Activated T-helper 1 cell treated with Interleukin-2 at 50 U/mL for 16 hours (primary cell): ENCODE measurements around the gene KRT31.
"Not testable (repeated sequence)": the region's sequence is repeated elsewhere in the genome, so short reads cannot be mapped to it uniquely, and the experiment has no call there.

ENCODE experiments used
- DNase-seq: peaks from one replicate; pipeline ENCODE4 v3.0.0-alpha.2; 2020; ENCODE audit warnings: low read depth

Gene KRT31

DNA sequence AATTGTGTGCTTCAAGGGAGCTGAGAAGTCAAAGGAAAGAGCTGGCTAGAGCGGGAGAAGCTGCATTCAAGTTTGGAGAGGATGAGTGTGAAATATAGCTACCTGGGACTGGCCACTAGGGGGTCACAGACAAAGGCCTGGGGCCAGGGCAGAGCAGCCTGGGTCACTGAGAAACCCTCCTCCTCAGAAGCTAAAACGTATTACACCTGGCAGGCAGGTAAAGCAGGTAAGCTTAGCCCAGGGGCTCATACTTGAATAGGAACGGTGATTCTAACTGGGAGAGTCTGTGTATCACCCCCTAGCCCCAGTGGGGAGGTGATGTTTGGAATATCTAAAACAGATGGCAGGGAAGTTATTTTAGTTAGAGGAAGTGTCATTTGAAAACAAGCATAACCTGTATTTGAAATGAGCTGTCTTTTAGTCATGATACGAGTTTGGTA is 20.2 kb upstream of the KRT31 start:
- no peak for DNase-seq

DNA sequence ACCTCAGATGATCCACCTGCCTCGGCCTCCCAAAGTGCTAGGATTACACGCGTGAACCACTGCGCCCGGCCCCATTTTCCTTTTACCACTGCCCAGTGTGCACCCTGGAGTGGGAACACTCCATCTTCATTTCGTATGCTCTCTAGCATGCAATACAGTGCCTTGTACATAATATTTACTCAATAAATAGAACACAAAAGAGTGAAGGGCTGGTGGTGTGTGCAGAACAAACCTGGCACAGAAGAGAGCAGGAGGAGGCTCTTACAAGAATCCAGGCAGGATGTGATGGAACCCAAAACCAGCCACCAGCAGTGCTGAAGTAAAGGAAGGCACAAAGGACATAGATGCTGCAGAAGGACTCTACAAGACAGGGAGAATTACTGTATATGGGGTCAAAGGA is 19.7 kb upstream of the KRT31 start:
- no peak for DNase-seq

DNA sequence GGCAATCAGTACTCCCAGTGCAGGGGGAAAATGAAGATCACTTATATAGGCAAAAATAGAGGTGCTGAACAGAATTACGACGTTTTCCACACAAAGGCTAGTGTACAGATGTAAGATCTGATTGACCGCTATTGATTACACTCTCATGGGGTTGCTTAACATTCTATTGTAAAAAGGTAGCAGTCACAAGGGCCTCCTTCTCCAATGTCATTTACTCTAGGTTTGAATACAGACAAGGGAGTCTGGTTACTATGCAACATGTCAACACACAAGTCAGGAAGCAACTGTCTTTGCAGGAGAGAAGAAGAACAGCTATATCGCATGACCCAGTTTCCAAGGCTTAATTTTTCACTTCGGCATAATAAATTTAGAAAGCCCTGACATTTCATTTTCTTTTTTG is 19.1 kb upstream of the KRT31 start:
- DNase-seq, result no peak

DNA sequence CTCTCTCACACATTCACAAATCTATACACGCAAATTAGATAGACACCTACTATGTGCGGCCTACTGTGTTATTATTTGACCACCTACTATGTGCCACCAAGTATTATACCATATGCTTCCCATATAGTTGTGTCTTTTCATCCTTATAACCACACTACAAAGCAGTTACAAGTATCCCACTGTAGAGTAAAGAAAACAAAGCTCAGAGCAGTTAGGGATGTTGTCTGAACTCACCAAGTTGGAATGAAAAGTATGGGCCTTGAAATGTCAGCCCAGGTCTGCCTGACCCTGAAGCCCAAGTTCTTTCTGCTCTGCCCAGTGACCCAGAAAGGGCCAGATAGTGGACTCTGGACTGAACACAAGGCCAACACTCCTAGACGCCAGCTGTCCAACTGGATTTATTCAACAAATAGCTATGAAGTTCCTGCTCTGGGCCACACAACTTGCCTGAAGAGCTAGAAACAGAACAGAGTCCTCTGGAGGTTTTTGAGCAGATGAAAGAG is 18.5 kb upstream of the KRT31 start:
- no peak for DNase-seq

DNA sequence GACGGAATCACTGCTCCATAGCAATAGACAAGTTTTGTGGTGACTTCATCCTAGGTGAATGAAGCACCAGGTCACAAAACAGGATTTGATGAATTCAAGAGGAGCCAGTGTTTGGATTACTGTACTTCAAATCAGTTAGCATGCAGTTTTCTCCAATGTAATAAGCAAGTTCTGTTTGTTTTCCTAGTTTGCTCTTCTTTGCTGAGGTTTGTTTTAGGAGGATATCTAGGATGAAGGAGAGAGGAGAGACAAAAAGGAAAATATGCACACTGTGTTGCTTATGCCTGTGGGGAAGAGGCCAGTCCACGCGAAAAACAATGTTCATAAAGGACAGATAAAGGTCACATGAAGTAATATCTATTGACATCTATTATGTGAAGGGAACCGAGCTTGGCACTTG is 18.0 kb upstream of the KRT31 start:
- no peak for DNase-seq

DNA sequence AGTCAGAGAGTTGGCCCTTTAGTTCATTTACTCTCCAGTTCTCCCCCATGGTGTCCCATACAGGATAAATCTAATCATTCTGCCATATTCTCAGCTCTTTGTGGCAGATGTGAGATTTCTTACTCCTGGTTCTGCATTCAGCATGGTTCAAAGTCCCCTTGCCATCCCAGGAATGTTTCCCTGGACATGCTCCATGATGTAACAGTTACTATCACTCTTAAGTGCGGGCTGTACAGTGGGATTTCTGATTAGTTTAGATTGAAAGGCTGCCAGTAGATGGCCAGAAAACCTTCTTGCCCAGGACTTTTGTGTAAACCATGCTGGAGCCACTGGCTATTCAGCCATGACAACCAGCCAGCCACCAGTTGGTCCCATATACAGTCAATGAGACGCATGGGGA is 16.6 kb upstream of the KRT31 start:
- DNase-seq, result no peak

DNA sequence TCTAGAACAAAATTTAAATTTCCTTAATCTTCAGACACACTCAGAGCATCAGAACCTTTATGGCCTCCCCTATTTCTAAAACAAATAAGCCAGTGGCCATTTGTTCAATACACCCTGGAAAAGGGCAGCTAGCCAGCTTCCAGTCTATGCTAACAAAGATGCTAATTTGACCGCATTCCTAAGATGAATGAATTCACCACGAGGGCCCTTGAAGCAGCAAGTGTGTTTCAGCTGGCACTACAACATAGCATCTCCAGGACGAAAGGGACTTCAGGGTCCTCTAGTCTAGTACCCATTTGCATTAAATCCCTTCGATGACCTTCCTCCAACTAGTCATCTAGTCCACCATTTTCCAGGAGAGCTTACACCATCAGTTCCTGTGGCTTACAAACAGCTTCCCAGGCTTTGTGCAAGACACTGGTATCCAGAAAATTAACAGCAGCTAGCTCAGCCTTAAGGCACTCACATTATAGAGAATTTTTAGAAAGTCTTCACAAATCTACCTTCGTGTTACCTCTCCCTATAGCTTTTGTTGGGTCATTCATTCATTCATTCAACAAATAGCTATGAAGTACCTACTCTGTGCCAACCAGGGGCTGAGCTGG is 16.0 kb upstream of the KRT31 start:
- no peak for DNase-seq

DNA sequence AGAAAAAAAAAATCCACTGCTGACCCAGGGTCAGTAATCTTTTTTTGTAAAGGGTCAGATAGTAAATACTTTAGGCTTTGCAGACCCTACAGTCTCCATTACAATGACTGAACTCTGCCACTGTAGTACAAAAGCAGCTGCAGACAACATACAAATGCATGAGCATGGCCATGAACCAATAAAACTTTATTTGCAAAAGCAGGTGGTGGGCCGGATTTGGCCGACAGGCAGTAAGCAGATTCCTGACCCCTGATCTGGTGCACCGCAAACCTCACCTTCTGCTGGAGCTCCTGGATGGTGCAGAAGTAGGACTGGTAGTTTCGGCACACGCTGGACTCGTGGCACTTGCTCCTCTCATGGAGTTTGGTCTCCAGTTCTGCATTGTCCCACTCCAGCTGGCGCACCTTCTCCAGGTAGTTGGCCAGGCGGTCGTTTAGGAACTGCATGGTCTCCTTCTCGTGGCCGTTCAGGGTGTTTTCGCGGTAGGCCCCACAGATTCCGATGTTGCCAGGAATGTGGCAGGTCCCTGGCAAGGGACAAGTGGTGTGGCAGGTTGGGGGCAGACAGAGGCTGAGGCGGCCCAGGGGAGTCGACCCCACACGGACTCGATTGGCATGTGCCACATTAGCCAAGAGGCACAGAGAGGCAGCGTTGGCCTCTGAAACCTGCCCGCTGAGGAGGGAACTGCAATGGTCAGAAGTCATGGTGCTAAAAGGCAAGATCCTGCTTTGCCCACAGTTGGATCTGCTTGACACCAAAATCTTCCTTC is 13.8 kb upstream of the KRT31 start:
- no peak for DNase-seq

DNA sequence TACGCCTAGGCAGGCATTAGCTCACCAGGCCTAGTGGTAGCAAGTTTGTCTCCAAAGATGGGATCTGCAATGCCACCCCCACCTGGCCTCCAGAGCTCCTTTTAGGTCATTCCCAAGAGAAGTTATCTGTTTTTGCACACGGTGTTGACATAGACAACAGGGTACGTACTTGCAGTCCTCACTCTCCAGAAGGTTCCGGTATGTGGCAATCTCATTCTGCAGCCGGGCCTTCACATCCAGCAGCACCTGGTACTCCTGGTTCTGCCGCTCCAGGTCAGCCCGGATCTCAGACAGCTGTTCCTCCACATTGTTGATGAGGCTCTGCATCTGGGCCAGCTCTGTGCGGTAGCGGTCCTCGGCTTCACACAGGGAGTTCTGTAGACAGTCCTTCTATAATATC is 9.8 kb upstream of the KRT31 start:
- DNase-seq, result no peak

DNA sequence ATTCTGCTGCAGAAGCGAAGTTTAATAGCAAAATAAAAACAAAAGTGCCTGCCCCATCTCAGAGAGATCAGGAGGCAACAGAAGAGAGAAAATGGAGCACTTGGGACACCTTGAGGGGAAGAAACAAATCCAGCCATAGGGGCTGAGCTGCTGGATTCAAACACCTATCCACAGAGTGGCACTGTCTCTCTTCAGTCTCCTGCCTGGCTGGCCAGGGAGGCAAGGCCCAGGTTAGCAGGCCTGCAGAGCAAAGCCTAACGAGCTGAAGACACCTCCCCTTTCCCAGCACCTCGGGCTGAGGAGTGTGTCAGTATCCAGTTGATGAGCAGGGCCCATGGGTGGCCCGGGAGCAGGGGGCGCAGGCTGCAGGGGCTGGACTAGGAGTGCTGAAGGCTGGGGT is 8.8 kb upstream of the KRT31 start:
- DNase-seq, result no peak

DNA sequence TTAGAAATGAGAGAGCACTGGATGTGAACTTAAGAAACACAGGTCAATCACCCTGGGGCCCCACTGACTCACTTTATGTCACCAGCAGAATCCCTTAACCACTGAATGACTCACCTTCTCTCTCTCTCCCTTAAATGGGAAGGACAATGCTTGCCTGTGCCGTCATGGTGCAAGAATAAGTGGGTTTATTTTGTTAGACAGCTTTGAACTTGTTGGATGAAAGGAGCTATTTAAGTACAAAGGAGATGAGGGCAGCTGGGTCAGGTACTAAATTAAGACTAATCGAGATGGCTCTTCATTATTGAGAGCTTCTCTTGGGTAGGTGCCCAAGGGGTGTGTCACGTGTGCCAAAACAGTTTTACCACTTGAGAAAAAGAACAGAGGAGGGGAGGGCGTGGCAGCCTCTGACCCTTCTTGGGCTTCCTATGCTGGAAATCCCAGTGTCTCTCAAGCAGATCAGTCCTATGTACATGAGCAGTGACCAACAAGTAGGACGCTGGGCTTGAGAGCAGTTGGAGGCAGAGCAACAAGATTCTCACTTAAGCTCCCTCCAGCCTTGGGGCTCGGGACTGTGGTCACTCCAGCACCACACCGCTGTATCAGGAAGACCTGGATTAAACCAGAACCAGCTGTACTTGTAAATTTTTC is 6.7 kb upstream of the KRT31 start:
- peak; percentile 9 for DNase-seq

DNA sequence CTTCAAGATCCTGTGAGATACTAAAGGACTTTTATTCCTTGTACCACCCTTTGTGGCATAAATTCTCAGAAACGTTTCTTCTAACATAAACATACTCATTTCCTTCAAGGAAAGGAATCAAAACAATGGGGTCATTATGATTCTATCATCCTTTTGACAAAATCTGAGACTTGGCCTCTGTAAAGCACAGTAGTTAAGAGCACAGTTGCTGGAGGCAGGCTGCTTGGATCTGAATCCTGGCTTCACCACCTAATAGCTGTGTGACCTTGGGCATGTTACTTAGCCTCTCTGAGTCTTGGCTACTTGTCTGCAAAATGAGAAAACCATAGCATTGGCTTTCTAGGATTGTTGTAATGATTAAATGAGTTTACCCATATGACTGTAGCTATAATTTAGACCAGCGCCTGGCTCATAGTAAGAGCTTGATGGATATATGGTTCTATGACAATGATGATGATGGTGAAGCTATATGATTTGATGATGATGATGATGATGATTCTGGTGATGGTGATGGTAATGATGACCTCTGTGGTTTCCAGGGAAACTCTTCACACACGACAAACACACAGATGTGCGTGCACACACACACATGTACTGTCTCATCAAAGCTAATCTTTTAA is 6.1 kb upstream of the KRT31 start:
- no peak for DNase-seq

DNA sequence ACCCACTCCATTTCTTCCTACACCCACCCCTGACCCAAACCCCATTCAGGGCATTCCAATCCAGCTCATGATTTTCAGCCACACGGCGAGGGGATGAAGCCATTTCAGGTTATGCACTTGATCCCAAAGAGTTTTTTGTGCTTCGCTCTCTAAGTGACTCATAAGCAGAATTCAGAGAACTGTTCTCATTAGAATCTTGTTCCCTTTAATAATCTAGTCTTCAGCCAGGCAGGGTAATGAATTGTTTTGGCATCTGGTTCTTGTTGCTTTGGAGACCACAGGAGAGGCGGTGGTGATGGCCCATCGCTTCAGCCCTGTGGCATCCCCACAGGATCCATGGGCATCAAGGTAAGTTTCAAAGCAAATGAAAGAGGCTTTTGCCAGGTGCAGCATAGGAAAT is 4.8 kb upstream of the KRT31 start:
- DNase-seq, result no peak

DNA sequence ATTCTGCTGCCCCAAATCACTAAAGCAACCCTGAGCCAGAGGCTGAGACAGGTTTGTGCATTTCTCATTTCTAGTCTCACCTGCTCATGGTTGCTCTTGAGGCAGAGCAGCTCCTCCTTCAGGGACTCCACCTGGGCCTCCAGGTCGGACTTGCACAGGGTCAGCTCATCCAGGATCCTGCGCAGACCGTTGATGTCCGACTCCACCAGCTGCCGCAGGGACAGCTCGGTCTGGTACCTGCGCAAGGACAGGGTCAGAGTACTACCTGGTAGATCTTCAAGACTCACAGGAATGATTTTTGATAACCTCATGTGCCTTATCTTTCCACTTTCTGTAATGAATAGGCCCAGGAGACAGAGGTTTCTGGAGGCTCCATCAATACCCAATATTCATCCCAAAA is 1.1 kb downstream of the KRT31 start:
- DNase-seq, result no peak

DNA sequence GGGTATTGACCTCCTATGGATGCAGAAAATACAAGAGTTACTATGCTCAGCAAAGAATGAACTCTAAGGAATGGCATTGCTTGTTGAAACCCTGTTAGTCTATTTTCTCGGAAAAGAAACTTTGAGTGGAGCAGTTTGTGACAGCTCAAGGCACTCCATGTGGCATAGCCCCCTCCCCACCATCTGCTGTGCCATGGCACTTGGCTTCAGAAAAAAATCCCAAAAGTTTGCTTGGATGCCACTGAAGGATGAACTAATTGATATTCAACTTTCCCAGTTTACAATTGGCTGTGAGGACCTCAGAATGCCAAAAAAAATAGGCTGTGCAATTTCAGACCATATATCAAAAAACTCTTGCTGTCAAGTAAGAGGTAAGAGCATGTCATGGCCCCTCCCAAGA is 1.8 kb downstream of the KRT31 start:
- DNase-seq, result no peak

DNA sequence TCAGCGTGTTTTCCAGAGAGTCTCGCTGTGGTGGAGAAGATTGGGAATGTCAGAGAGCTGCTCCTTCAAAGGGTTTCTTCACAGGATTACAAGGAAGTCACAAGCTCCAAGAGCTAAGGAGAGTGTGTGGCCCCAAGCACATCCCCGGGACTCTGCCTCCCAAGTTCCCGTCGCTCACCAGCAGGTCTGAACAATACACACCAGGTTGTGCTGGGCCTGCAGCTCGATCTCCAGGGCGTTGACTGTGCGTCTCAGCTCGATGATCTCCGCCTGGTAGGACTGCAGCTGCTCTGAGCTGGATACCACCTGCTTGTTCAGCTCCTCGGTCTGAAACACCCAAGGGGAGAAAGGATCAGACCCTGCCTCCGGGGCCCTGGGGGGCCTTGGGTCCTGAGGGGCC is 2.4 kb downstream of the KRT31 start:
- DNase-seq, result not testable (repeated sequence)

DNA sequence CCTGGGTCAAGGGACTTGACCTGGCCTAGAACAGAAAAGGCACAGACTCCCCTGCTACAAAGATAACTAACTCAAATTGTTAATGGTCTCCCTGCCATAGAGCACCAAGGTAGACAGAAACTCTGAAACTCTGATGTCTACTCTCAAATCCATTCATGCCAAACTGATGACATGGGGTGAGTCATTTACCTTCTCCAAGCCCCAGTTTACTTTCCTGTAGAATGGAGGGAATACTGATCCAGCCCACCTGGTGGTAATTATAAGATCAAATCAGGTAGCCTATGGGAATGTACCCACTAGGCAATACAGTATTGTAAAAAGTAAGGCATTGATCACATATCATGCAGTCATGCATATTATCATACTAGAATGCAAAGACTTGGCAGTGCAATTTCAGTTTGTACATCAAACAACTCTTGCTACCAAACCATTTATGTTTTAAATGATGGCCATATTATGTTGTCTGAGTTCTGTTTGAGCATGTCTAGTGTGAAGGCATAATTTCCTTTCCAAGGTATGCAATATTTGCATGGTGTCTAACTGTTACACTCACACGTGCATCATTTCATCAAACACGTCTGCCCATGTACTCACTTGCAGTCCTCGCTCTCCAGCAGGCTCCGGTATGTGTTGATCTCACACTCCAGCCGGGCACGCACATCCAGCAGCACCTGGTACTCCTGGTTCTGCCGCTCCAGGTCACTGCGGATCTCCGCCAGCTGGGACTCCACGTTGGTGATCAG is 3.0 kb downstream of the KRT31 start:
- no peak for DNase-seq

DNA sequence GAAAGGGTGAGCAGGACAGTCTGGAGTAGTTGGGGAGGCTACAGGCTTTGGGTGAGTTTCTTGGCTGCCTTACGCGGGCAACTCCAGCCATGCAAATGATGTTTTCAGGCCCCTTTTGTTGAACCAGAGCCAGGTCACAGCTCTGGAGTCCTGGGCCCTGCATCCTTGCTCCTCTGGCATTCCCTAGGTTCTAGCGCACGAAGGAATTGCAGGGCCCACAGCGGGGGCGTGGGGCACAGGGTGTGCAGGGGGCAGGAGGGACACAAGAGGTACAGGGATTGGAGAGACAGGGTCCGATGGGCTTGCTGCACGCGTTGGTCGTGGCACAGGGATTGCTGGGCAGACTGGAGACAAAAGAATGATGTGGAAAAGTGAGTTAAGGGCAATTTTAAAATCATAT is 3.6 kb downstream of the KRT31 start:
- DNase-seq, result no peak

DNA sequence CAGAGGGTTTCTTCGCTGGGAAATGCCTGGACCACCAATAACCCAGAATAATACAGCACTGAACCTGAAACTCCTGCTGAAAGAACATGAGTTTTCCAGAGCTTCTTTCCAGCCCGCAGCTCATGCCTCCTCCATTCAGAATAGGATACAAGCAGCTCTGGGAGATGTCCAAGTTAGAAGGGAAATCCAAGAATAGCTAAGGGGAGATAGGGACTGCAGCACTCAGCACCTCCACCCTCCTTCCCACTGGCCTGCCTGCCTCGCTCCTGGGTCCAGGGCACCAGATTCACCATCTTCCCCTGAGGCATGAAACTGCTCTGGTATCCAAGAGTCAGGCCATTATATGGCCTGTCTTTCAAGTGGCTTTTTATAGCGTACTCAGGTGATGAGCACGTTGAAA is 4.1 kb downstream of the KRT31 start:
- no peak for DNase-seq

DNA sequence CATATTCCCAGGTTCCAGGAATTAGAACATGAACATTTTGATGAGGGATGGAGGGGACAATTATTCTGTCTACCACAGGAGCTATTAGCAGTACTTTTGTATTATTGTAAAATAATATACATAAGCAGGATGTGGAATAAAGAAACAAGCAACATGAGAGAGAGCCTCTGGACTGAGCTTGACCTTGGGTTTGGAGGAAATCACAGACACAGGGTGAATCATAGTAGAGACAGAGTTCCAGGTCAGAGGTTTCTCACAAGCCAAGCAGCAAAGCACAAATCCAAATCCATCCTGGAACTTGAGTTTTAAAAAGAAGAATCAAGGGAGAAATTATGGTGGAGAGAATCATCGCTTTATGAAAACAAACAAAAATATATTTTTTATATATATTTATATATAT is 5.1 kb downstream of the KRT31 start:
- no peak for DNase-seq

DNA sequence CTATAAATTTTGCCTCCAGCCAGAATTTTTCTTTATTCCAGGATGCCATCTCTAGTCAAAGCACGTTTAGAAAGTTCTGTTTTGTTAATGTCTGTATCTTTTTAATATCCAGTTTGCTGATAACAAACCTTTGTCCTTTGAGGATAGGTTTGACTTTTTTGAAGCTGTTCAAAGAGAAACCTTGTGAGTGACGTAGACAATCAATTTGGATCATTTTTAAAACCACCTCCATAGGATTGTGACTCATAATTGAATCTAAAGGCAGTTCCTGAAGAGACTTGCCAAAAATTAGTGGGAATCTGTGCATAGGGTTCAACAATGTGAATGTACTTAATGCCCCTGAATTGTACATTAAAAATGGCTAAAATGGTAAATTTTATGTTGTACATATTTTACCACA is 5.9 kb downstream of the KRT31 start:
- DNase-seq, result no peak

DNA sequence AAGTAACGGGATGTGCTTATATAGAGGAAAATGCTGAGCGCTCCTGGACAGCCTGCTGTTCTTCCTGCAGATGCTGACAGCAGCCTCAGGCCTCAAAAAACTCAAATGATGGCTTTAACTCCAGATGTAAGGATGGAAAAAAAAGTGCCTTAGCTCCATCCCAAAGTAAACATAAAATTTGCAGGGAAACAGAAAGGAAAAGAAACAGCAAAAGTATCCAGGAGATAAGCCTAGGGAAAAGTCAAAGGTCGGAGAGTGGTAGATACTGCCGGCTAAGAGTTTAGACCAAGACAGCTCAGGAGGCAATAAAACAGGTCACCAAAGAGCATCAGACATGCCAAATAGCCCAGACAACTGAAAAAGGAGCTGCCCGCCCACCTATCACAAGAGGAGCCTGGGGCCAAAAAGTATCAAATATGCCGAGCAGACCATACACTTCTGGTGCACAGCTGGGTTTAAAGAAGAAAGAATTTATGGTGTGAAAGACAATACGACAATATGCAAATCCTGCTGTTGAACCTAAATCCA is 6.9 kb downstream of the KRT31 start:
- no peak for DNase-seq
